GM12874 (cell line): ENCODE measurements around the gene MYG1.
A peak's percentile ranks its signal among the peaks of the same experiment; 100 is the strongest.

Experiments
- CTCF ChIP-seq: IDR thresholded peaks from 2 replicates; pipeline ENCODE4 v1.5.1; 2011; ENCODE audit warnings: low read depth, mild to moderate bottlenecking, control low read depth, low read length, moderate library complexity; ENCODE audit not compliant: insufficient read depth

The MYG1 gene

GRCh38 chr12:53258541-53259539, 40.7 kb upstream of the MYG1 start:
- TF ChIP-seq CTCF, result no peak

GRCh38 chr12:53259891-53260290, 39.6 kb upstream of the MYG1 start:
- no peak for TF ChIP-seq CTCF

GRCh38 chr12:53265783-53266182, 33.7 kb upstream of the MYG1 start:
- TF ChIP-seq CTCF, result no peak

- TF ChIP-seq CTCF, result no peak
Measured at GRCh38 chr12:53267306-53267998, 32.0 kb upstream of the MYG1 start.

GRCh38 chr12:53267999-53268629, 31.4 kb upstream of the MYG1 start, which contains the start of gene ESPL1:
TSS of gene ESPL1 (plus strand) at chr12:53268299. CDS start at chr12:53268767, 468 bp downstream.
- peak; percentile 63 for TF ChIP-seq CTCF

GRCh38 chr12:53268630-53269562, 30.6 kb upstream of the MYG1 start:
- no peak for TF ChIP-seq CTCF
